ENCODE data around the gene ACOT7.

DNA sequence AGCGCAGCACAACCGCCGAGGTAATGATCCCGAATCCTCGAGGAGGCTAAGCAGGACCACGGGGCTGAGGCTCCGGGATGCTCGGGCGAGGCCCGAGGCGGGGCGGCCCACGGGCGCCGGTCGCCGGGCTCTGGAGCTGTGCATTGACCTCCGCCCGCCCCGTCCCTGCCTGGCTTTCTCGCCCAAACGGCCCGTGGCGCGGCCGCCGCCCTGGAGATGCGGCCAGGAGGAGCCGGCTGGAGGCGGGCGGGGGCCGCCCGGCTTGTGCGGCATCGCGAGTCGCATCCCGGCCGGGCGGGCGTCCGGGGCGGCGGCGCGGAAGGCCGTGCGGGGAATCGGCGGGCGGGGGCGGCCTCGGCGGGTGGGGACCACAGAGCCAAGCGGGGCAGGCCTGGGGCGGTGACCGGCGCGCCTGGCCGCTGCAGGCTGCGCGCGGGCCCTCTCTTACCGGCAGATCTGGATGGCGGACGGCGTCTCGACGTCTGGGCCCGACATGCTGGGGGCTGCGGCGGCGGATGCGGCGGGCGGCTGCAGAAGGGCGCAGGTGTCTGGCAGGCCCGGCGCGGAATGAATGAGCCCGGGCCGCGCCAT lies 663 bp downstream of the ACOT7 start:
- TF ChIP-seq, protein P1, sequence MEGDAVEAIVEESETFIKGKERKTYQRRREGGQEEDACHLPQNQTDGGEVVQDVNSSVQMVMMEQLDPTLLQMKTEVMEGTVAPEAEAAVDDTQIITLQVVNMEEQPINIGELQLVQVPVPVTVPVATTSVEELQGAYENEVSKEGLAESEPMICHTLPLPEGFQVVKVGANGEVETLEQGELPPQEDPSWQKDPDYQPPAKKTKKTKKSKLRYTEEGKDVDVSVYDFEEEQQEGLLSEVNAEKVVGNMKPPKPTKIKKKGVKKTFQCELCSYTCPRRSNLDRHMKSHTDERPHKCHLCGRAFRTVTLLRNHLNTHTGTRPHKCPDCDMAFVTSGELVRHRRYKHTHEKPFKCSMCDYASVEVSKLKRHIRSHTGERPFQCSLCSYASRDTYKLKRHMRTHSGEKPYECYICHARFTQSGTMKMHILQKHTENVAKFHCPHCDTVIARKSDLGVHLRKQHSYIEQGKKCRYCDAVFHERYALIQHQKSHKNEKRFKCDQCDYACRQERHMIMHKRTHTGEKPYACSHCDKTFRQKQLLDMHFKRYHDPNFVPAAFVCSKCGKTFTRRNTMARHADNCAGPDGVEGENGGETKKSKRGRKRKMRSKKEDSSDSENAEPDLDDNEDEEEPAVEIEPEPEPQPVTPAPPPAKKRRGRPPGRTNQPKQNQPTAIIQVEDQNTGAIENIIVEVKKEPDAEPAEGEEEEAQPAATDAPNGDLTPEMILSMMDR (IDR thresholded peaks at IDR 0.05; ENCODE audit: borderline replicate concordance, extremely low read depth, low read length, poor library complexity, severe bottlenecking), result no peak
- no peak for TF ChIP-seq EZH2 (IDR thresholded peaks at IDR 0.05; ENCODE audit: borderline replicate concordance, low read depth, low read length, severe bottlenecking)
